GM12872 (cell line): ENCODE measurements around the gene BIRC7.

ENCODE experiments used
- CTCF ChIP-seq: IDR thresholded peaks from 3 replicates; pipeline ENCODE4 v1.5.1; 2011; ENCODE audit warnings: low read depth, mild to moderate bottlenecking, low read length, moderate library complexity; ENCODE audit not compliant: insufficient read depth

BIRC7 gene

GRCh38 chr20:63259734-63260460 is 24.2 kb downstream of the BIRC7 start:
- TF ChIP-seq CTCF: no peak

GRCh38 chr20:63260521-63260920 is 24.8 kb downstream of the BIRC7 start:
- no peak for TF ChIP-seq CTCF

GRCh38 chr20:63261060-63261794 is 25.5 kb downstream of the BIRC7 start:
- no peak for TF ChIP-seq CTCF

- TF ChIP-seq CTCF: no peak
These were observed 26.3 kb downstream of the BIRC7 start for GRCh38 chr20:63261795-63262528.

GRCh38 chr20:63262836-63263235 is 27.1 kb downstream of the BIRC7 start:
- no peak for TF ChIP-seq CTCF

GRCh38 chr20:63264000-63264399 is 28.3 kb downstream of the BIRC7 start:
- no peak for TF ChIP-seq CTCF

- no peak for TF ChIP-seq CTCF
These were observed 28.8 kb downstream of the BIRC7 start for GRCh38 chr20:63264519-63264918.
